Measurements from ENCODE around the gene ZNF280C. TPM values are rescaled to one million over a fixed set of nuclear protein-coding genes. Genes with fewer than 3 reads are reported as not detected.

The ZNF280C gene
- total and polyA plus RNA-seq, 11 donors, result 0.67 to 2.6 (median 1.7) TPM

- no peaks in the 10 kb centered on the region for H3K9me3 ChIP-seq
Observed at GRCh38 chrX:130204647-130205046, 64.1 kb downstream of the ZNF280C start.

GRCh38 chrX:130197464-130197863 lies 71.2 kb downstream of the ZNF280C start:
- Histone ChIP-seq H3K36me3 (peaks cover 0 to 2% (median 0%) of the 10 kb centered on the region in 9 donors), H3K27me3 (peaks cover 0 to 7% (median 0%) of the 10 kb centered on the region in 9 donors), H3K4me1 (no peaks in the 10 kb centered on the region), H3K9me3 (no peaks in the 10 kb centered on the region), H3K27ac (no peak overlapping the region), H3K4me3 (no peak overlapping the region)
- DNase-seq (no peak), ATAC-seq (no peak)
- intact Hi-C loops (cut with DNase I), result loop anchor here in 7 of 10 donors (10.0 kb wide), 4 partner anchors 53 to 593 kb away; no protein-coding TSS in a partner anchor
- WGBS, 4 donors, result 62 to 73% (median 64%) methylated on average over 5 of the region's 5 CpGs
- TF ChIP-seq CTCF (IDR thresholded peaks at IDR 0.05), result no peak
- TF ChIP-seq POLR2A (IDR thresholded peaks at IDR 0.05), result no peak

More at GRCh38 chrX:130204647-130205046, 64.1 kb downstream of the ZNF280C start:
- no peak for TF ChIP-seq POLR2A (IDR thresholded peaks at IDR 0.05)
- Histone ChIP-seq H3K4me3 (no peak overlapping the region), H3K4me1 (no peaks in the 10 kb centered on the region), H3K36me3 (peaks cover 0 to 33% (median 7%) of the 10 kb centered on the region in 9 donors), H3K27me3 (no peaks in the 10 kb centered on the region), H3K27ac (no peak overlapping the region)
- WGBS, 4 donors, result 41 to 100% (median 80%) methylated on average over 1 of the region's 1 CpG
- ATAC-seq (no peak), DNase-seq (no peak)
- intact Hi-C loops (cut with DNase I), result no loop called here

- no peak overlapping the region for H3K4me3 ChIP-seq
- 70 to 75% (median 71%) methylated on average over 7 of the region's 7 CpGs for WGBS, 4 donors
- peaks cover 0 to 7% (median 0%) of the 10 kb centered on the region in 9 donors for H3K27me3 ChIP-seq
- TF ChIP-seq POLR2A (IDR thresholded peaks at IDR 0.05), result no peak
- TF ChIP-seq CTCF (IDR thresholded peaks at IDR 0.05), result no peak
- H3K27ac ChIP-seq, result no peak overlapping the region
- intact Hi-C loops (cut with DNase I), result loop anchor here in 7 of 10 donors (10.0 kb wide), 4 partner anchors 52 to 592 kb away; no protein-coding TSS in a partner anchor
- no peak for ATAC-seq
- H3K4me1 ChIP-seq, result no peaks in the 10 kb centered on the region
- no peak for DNase-seq
- H3K9me3 ChIP-seq, result no peaks in the 10 kb centered on the region
- no peaks in the 10 kb centered on the region for H3K36me3 ChIP-seq
Observed at GRCh38 chrX:130196466-130196865, 72.2 kb downstream of the ZNF280C start.

DNA sequence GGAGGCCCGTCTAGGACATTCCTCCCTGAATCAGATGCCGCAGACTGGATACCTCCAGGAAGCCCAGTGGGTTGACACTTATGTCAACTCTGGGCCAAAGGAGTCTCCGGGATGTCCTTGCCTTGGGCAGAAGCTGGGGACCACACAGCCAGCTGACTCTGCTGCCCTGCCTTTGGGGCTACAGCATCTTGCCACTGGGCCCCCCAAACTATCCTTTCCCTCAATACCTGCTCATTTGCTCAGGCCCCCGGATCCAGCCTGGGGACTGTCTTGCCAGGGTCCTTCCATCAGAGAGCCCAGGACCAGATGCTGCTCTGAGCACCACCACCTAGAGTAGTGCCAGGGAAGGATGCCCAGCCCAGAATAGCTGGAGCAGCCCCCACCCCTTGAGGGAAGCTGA lies 77.9 kb downstream of the ZNF280C start:
- DNase-seq, result no peak
- H3K9me3 ChIP-seq, result no peaks in the 10 kb centered on the region
- ATAC-seq, result no peak
- intact Hi-C loops (cut with DNase I), result loop anchor here in 8 of 10 donors (2.0 to 10.0 kb wide), 7 partner anchors 46 to 586 kb away; no protein-coding TSS in a partner anchor
- H3K36me3 ChIP-seq, result no peaks in the 10 kb centered on the region
- TF ChIP-seq POLR2A (IDR thresholded peaks at IDR 0.05) (no peak), CTCF (IDR thresholded peaks at IDR 0.05) (no peak)
- peaks cover 0 to 4% (median 0%) of the 10 kb centered on the region in 9 donors for H3K27me3 ChIP-seq
- H3K4me3 ChIP-seq, result no peak overlapping the region
- WGBS, 4 donors, result 76 to 100% (median 90%) methylated on average over 1 to 4 of the region's 4 CpGs
- no peaks in the 10 kb centered on the region for H3K4me1 ChIP-seq
- H3K27ac ChIP-seq, result no peak overlapping the region

DNA sequence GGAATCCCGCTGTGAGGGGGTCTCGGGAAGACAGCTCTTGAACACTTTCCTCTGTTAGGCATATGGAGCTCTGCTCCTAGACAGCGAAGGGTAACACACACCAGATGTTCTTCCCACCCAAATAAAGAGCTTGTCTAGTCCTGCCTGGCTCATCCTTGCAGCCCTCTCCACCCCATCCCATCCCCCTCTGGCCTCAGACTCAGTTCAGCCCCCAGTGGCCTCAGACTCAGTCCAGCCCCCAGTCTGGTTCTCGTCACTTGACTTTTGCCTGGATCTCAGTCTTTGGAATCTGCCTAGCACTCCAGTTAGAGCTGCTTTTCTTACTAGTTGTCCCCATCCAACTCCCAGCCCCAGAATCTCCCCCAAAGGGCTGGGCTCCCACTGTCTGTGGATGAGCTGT lies 82.0 kb downstream of the ZNF280C start:
- Histone ChIP-seq H3K4me3 (no peak overlapping the region), H3K4me1 (no peaks in the 10 kb centered on the region), H3K27me3 (no peaks in the 10 kb centered on the region), H3K9me3 (no peaks in the 10 kb centered on the region), H3K36me3 (no peaks in the 10 kb centered on the region), H3K27ac (no peak overlapping the region)
- TF ChIP-seq POLR2A (IDR thresholded peaks at IDR 0.05), result no peak
- TF ChIP-seq CTCF (IDR thresholded peaks at IDR 0.05), result no peak
- no peak for ATAC-seq
- 66 to 79% (median 73%) methylated on average over 4 of the region's 4 CpGs for WGBS, 4 donors
- intact Hi-C loops (cut with DNase I), result no loop called here
- DNase-seq, result no peak

Measured in heart left ventricle (tissue), 16 donors.